Measurements from ENCODE around the gene COBL.

Gene COBL

GRCh38 chr7:51316666-51317581, at the start of gene COBL:
Gene COBL (minus strand): TSS chr7:51316809. CDS start chr7:51316633, 176 bp downstream.
- no peak for DNase-seq

DNA sequence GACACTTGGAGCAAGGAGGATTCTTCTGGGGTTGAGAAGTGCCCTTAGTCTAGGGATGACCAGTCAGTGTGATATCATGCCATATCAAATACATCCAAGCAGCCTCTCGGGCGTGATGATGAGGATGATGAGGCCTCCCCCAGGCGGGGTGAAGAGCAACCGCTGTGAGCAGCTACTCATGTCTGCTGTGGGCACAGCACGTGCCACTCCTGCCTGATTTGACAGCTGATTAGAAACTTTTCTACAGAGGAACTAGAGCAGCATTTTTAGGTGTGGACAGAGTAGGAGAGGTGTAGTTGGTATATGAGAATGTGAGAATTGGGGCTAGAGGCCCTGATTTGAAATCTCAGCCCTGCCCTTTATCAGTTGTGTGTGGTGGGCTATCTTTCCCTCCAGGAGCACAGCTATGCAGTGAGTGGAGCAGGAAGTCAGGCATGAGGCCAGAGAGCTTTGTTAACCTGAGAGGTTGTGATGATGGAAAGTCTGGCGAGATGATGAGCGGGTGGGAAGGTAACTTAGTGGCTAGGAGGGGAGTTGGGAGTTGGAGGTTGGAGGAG, 49.6 kb upstream of the COBL start:
- DNase-seq = no peak

- DNase-seq = no peak
Measured at GRCh38 chr7:51357821-51358220, 41.2 kb upstream of the COBL start.

DNA sequence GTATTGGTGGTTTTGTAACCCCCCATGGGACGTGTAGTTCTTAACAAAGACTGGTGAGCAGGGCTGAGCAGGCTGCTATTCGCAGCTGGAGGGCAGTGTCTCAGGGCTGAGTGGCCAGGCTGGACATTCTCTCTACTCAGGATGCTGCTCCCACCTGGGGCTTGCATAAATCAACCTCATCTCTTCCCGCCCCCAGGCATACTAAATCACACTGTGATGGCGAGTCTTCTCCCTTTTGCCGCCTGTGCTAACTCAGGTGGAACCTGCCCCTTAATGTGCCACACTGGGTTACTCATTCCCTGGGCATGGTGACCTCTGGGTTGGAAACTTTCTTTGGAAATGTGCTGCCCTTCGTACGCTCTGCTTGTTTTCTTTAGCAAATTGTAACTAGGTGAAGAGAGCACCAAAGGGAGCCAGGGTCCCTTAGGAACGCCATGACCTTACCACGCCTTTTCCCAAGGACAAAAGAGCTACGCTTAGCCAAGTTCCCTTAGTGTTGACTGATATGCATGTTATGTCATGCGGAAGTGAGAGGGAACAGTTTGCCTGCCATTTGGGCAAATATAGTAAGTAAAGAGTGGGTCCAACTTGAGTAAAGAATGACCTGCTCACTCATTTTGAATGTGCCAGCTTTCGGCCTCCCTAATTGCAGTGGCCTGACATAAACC, 40.4 kb upstream of the COBL start:
- DNase-seq = no peak

- DNase-seq = no peak
Measured at GRCh38 chr7:51354897-51355296, 38.3 kb upstream of the COBL start.

GRCh38 chr7:51354434-51354833, 37.8 kb upstream of the COBL start:
- DNase-seq = no peak

GRCh38 chr7:51352174-51353100, 35.8 kb upstream of the COBL start:
- DNase-seq = no peak

- DNase-seq = peak; percentile 53
Measured at GRCh38 chr7:51351661-51352060, 35.1 kb upstream of the COBL start.

DNA sequence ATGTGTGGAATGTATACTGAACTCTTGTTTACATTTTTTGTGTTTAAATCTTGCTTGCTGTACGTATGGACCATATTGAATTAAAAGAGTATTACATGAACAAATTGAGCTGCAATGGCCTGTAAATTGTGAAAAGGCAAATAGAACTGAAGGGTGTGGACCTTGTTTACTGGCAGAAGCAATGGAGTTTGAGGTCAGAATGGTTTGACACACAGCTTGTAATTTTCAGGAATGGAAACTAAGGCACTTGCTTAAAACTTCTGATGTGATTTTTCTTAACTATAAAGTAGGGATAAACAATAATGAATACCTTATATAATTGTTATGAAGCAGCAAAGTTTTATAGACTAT, 33.9 kb upstream of the COBL start:
- no peak for DNase-seq

DNA sequence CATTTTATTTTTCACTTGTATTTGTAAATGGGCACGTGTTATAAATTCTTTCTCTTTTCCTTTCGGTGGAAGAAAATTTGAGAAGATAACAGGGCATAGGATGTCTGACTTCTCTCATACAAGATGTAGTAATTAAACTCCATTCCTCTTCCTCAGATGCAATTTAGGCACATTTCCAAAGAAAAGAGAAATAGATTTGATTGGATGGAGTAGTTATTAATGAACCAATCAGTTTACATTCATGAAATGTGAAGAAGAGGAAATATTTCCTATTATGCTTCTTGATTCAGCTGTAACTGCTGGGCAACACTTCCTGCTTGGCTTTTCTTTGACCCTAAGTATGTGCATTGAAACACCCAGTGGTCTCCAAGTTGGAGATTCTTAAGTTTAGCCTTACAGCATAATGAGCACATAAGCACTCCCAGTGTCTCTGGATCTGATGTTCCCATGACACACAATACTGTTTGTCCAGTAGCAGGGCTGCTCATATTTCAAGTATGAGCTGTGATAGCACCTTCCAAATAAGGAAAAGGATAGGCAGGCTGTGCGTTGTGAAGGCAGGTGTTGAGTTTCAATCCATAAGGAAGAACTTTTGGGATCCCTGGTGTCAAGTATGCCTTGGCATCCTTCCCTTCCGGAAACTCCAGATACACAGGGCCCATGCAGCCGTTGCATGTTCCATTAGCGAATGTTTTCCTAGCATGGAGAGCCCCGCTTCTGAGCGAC, 33.4 kb upstream of the COBL start:
- peak; percentile 53 for DNase-seq

DNA sequence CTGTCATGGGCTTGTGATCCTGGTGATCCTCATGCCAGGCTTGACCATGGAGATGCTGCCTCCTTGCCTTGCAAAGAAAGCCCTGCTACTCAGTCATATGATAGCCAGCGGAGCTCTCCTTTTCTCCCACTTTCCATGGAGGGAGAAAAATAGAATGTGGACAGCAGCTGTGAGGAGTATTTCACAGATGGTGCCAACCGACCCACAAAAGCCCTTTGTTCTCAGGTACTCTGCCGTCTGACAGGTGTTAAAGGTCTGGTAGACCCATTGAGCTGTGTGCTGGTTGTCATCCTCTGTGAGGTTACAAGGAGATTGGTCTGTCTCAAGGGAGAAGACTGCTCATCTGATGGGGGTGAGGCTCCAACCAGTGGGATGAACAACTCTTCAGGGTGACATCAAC, 29.5 kb upstream of the COBL start:
- DNase-seq = no peak

DNA sequence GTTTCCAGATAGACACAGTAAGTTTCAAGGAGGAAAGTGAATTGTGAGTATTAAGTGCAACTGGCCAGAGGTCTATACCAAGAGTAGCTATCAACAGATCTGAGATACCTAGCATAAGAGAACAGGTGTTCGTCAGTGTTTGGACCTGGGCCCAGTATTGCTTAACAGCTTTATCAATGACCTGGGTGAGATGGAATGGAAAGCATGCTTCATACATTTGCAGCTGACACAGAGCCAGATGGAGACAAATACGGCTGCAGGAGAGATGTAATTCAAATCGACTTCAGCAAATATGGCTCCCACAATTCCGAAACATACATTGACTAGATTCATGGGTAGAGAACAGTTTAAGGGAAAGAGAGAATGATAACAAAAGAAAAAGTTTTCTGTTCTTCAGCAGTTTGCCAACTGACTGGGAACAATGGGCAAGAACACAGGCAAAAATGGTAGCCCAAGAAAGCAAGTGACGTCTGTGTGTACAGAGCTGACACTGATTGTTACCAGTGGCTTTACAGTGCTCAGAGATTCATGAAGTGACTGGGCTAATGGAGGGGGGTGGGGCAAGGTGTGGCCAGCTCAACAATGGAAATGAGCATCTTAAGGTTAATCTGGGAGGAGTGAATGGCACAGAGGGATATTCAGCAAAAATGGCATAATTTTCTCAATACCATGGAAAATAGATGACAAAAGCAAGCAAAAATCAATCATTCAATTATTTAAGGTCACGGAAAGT, 28.0 kb upstream of the COBL start:
- no peak for DNase-seq

DNA sequence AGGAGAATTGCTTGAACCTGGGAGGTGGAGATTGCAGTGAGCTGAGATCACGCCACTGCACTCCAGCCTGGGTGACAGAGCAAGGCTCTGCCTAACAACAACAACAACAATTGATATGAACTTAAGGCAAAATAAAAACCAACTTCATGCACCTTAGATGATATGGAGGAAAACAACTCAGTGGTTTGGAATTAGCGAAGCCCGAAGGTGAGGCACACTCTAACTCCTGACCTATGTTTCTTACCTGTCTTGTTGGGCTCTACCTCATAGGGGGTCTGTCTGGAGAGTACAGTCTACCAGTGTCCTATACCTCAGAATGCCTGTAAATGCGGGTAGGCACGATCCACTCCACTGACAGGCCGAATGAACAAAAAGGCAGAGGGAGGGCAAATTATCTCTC, 24.3 kb upstream of the COBL start:
- DNase-seq = no peak

DNA sequence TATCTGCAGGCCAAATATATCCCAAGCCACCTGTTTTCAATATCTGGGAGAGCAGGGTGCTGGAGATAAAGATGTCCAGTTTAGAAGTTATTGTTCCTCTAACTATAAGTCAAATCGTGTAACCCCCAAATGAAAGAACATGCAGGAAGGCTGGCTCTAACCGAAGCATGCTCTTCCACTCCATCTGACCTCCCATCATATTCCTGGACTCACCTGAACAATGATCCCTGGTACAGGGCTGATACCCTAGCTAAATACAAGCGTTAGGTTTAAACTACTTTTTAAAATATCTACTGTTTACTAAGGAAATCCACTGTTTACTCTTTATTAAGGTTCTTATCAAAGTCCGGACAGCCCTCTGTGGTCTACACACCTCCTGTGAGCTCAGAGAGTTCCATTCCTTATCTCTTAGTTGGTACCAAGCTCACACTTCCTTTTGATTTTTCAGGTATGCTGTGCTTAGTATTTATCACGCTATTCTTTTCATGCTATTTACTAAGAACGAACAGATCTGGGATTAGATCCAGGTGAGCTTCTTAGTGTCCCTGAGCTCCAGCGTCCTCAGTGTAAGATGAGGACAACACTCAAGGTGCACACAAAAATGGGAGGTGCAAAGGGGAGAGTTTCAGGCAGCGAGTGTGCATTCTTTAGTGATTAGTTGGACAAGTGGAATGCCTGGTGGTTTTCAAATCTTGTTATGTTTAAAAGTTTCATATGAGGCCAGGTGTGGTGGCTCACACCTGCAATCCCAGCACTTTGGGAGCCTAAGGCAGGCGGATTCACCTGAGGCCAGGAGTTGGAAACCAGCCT, 23.6 kb upstream of the COBL start:
- DNase-seq = no peak

GRCh38 chr7:51335057-51335456, 18.4 kb upstream of the COBL start:
- no peak for DNase-seq

DNA sequence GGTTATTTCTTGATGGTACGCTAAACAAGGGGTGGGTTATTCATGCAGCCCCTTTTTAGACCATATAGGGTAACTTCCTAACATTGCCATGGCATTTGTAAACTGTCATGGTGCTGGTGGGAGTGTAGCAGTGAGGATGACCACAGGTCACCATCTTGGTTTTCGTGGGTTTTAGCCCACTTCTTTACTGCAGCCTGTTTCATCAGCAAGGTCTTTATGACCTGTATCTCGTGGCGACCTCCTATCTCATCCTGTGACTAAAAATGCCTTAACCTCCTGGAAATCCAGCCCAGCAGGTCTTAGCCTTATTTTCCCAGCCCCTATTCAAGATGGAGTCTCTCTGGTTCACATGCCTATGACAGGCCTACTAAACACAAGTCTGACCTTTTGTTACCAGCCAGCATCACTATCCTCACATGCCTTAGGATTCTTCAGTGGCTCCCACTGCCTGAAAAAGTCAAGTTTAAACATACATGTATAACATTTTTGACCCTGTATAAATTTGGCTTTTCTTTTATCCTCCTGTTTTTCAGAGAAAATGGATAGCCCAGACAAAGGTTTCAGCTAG, 13.2 kb upstream of the COBL start:
- no peak for DNase-seq

DNA sequence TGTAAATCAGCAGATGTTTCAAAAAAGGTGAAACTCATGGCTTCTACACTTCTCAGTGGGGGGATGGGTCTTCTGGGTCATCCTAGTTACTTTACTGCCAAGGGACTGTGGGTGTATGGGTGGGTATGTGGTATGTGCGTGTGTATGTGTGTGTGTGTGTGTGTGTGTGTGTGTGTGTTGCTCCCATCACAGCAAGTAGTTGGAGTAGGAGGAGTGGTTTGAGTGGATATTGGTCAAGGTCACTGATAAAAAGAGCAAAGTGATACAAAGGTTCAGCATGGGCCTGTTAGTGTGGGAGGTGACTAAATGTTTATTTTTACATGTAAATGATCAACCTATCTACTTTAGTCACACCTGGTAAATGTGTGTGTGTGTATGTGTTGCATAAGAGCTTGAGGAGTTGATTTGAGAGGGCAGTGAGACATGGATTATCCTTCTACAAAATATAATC, 11.8 kb upstream of the COBL start:
- no peak for DNase-seq

DNA sequence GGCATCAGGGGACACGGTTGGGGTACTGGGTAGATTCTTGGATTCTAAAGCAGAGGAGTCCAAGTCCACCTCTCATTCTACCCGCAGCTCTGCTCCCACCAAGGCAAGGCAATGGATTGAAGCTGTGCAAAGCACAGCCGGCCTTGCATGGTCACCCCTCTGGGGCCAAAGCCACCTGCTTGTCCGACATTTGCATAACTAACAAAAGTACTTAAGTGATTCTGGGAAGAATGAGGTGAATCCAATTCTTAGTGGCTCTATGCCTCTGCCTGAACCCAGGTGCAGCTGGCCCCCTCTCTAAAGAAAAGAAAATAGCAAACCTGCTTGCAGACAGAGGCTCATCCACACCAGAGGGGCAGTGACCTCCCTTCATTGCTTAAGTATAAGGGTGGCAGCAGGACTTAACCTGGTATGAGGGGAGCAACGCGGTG, 10.7 kb upstream of the COBL start:
- DNase-seq = no peak

DNA sequence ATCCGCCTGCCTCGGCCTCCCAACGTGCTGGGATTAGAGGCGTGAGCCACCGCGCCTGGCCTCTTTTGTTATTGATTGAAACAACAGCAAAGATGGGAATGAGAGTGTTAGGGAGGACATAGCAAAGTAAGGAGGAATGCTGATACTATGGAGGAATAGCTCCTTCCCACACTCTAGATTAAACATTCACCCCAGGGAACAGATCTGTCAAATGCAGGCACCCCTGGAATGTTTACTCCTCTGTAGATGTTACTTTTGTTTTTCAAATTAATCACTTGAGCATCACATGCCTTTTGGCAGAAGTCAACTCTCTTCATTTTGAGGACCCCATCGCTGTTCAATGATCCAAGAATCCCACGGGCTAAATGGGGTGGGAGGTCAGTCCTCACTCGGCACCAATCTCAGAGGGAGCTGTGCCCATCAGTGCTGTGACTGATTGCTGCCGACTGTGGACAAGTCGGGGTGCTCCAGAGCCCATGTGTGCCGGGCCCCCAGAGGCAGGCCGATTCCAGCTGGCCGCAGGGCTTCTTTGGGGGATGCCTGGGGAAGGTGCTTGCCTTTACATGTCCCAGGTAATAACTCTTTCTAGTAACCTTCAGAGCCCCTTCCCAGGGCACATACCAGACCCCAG, 10.2 kb upstream of the COBL start:
- no peak for DNase-seq

- DNase-seq = no peak
Measured at GRCh38 chr7:51325908-51326307, 9.3 kb upstream of the COBL start.

Measured in fibroblast of skin of right quadriceps (primary cell).